Measurements from ENCODE around the gene BCKDHB. TPM values are rescaled to one million over a fixed set of nuclear protein-coding genes. Genes with fewer than 3 reads are reported as not detected.

Gene BCKDHB
- polyA plus RNA-seq, 1 of the 3 experiments (the other 2 are of a cell fraction) = 19.9 TPM

DNA sequence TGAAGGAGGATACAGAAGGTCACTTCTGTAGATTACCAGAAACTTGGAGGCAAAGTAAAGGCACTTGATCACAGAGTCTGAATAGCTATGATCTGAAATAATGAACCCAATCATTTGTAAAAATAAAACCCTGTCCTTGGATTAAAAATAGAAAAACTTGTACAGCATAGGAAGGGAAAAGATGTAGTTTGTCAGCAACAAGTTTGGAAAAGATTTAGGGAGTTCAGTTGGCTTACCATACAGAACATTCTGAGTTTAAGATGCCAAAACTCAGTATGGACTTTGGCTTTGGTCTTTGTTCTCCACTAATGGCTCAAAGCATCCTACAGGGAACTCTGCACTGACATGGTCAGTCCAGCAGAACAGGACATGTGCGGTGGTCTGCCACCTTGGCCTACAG is 240.6 kb downstream of the BCKDHB start:
- H3K36me3 ChIP-seq (replicated peaks in 1 of 2; ENCODE audit: control insufficient read depth in 1 of 2, insufficient read depth in 2 of 2, low read length in 1 of 2) = peaks cover 0 to 2% of the 10 kb centered on the region in 2 experiments
- 100% methylated on average over 1 of the region's 1 CpG for WGBS (ENCODE audit: low lambda C conversion rate)

More for the DNA sequence above, 240.6 kb downstream of the BCKDHB start:
- H3K9me3 ChIP-seq = no peaks in the 10 kb centered on the region
- H3K27me3 ChIP-seq (ENCODE audit: insufficient read depth) = no peaks in the 10 kb centered on the region
- no peaks in the 10 kb centered on the region for H3K9me2 ChIP-seq
- no peaks in the 10 kb centered on the region for H3K79me2 ChIP-seq (ENCODE audit: insufficient read depth)
- H3K4me1 ChIP-seq (ENCODE audit: control insufficient read depth in 1 of 2, insufficient read depth in 2 of 2, low read depth in 1 of 2, low read length in 1 of 2) = no peaks in the 10 kb centered on the region; a peak in 3 of 4 replicates
- H3K4me3 ChIP-seq (ENCODE audit: low read depth in 2 of 2, low read length in 1 of 2) = no peak overlapping the region
- TF ChIP-seq, protein P1, sequence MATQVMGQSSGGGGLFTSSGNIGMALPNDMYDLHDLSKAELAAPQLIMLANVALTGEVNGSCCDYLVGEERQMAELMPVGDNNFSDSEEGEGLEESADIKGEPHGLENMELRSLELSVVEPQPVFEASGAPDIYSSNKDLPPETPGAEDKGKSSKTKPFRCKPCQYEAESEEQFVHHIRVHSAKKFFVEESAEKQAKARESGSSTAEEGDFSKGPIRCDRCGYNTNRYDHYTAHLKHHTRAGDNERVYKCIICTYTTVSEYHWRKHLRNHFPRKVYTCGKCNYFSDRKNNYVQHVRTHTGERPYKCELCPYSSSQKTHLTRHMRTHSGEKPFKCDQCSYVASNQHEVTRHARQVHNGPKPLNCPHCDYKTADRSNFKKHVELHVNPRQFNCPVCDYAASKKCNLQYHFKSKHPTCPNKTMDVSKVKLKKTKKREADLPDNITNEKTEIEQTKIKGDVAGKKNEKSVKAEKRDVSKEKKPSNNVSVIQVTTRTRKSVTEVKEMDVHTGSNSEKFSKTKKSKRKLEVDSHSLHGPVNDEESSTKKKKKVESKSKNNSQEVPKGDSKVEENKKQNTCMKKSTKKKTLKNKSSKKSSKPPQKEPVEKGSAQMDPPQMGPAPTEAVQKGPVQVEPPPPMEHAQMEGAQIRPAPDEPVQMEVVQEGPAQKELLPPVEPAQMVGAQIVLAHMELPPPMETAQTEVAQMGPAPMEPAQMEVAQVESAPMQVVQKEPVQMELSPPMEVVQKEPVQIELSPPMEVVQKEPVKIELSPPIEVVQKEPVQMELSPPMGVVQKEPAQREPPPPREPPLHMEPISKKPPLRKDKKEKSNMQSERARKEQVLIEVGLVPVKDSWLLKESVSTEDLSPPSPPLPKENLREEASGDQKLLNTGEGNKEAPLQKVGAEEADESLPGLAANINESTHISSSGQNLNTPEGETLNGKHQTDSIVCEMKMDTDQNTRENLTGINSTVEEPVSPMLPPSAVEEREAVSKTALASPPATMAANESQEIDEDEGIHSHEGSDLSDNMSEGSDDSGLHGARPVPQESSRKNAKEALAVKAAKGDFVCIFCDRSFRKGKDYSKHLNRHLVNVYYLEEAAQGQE (IDR thresholded peaks at IDR 0.05; ENCODE audit: low read depth, low read length) = no peak
- no peak for TF ChIP-seq USF1 (IDR thresholded peaks at IDR 0.05; ENCODE audit: borderline replicate concordance, low read depth)
- no peak for TF ChIP-seq YY1 (IDR thresholded peaks at IDR 0.05; ENCODE audit: low read depth)
- TF ChIP-seq, protein P2, sequence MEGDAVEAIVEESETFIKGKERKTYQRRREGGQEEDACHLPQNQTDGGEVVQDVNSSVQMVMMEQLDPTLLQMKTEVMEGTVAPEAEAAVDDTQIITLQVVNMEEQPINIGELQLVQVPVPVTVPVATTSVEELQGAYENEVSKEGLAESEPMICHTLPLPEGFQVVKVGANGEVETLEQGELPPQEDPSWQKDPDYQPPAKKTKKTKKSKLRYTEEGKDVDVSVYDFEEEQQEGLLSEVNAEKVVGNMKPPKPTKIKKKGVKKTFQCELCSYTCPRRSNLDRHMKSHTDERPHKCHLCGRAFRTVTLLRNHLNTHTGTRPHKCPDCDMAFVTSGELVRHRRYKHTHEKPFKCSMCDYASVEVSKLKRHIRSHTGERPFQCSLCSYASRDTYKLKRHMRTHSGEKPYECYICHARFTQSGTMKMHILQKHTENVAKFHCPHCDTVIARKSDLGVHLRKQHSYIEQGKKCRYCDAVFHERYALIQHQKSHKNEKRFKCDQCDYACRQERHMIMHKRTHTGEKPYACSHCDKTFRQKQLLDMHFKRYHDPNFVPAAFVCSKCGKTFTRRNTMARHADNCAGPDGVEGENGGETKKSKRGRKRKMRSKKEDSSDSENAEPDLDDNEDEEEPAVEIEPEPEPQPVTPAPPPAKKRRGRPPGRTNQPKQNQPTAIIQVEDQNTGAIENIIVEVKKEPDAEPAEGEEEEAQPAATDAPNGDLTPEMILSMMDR (IDR thresholded peaks at IDR 0.05) = no peak
- TF ChIP-seq RXRA (IDR thresholded peaks at IDR 0.05; ENCODE audit: borderline replicate concordance, low read depth) = no peak
- no peak for TF ChIP-seq MXI1 (IDR thresholded peaks at IDR 0.05; ENCODE audit: low read depth, low read length)
- no peak for TF ChIP-seq JUND (IDR thresholded peaks at IDR 0.05)
- TF ChIP-seq FOSL2 (IDR thresholded peaks at IDR 0.05; ENCODE audit: borderline replicate concordance, low read depth) = no peak
- no peak for TF ChIP-seq RFX5 (IDR thresholded peaks at IDR 0.05; ENCODE audit: low read length)
- TF ChIP-seq ELF1 (IDR thresholded peaks at IDR 0.05) = no peak
- TF ChIP-seq NRF1 (IDR thresholded peaks at IDR 0.05; ENCODE audit: low read depth, low read length) = no peak
- no peak for TF ChIP-seq FOXJ3 (CRISPR knock-in tag; IDR thresholded peaks at IDR 0.05)
- TF ChIP-seq, protein P3, sequence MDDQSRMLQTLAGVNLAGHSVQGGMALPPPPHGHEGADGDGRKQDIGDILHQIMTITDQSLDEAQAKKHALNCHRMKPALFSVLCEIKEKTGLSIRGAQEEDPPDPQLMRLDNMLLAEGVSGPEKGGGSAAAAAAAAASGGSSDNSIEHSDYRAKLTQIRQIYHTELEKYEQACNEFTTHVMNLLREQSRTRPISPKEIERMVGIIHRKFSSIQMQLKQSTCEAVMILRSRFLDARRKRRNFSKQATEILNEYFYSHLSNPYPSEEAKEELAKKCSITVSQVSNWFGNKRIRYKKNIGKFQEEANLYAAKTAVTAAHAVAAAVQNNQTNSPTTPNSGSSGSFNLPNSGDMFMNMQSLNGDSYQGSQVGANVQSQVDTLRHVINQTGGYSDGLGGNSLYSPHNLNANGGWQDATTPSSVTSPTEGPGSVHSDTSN (IDR thresholded peaks at IDR 0.05) = no peak
- no peak for TF ChIP-seq GABPA (IDR thresholded peaks at IDR 0.05; ENCODE audit: low read depth)
- no peak for TF ChIP-seq EP300 (IDR thresholded peaks at IDR 0.05; ENCODE audit: borderline replicate concordance in 1 of 2, low read depth in 1 of 2, low read length in 1 of 2)
- TF ChIP-seq RAD21 (IDR thresholded peaks at IDR 0.05; ENCODE audit: low read length) = no peak
- no peak for TF ChIP-seq TCF12 (IDR thresholded peaks at IDR 0.05)
- TF ChIP-seq EZH2phosphoT487 (IDR thresholded peaks at IDR 0.05; ENCODE audit: borderline replicate concordance, low read depth) = no peak
- ChIA-PET POLR2A (no interaction called here), CTCF (no interaction called here)
- H2AFZ ChIP-seq (ENCODE audit: low read depth) = no peak overlapping the region
- H4K20me1 ChIP-seq (ENCODE audit: insufficient read depth) = no peaks in the 10 kb centered on the region
- no peak overlapping the region for H3K9ac ChIP-seq
- H3K27ac ChIP-seq (ENCODE audit: low read depth in 2 of 2, low read length in 1 of 2) = no peak overlapping the region
- no peak for DNase-seq
- peaks cover 3% of the 10 kb centered on the region for H3F3A ChIP-seq (replicated peaks; ENCODE audit: insufficient read depth)
- H3K4me2 ChIP-seq = no peak overlapping the region

Data from SK-N-SH (cell line).